GM21526 (cell line): ENCODE measurements around the gene SIAH3.
"Not testable (repeated sequence)": the region's sequence is repeated elsewhere in the genome, so short reads cannot be mapped to it uniquely, and the experiment has no call there.

Experiments used
- ATAC-seq: cut with Tn5 transposase; IDR thresholded peaks from one replicate; pipeline ENCODE4 v1.9.1; 2021; ENCODE audit warnings: moderate library complexity; ENCODE audit not compliant: unreplicated experiment, low FRiP score

SIAH3 gene

GRCh38 chr13:45784755-45785675 is 66.5 kb downstream of the SIAH3 start:
- ATAC-seq, result no peak

DNA sequence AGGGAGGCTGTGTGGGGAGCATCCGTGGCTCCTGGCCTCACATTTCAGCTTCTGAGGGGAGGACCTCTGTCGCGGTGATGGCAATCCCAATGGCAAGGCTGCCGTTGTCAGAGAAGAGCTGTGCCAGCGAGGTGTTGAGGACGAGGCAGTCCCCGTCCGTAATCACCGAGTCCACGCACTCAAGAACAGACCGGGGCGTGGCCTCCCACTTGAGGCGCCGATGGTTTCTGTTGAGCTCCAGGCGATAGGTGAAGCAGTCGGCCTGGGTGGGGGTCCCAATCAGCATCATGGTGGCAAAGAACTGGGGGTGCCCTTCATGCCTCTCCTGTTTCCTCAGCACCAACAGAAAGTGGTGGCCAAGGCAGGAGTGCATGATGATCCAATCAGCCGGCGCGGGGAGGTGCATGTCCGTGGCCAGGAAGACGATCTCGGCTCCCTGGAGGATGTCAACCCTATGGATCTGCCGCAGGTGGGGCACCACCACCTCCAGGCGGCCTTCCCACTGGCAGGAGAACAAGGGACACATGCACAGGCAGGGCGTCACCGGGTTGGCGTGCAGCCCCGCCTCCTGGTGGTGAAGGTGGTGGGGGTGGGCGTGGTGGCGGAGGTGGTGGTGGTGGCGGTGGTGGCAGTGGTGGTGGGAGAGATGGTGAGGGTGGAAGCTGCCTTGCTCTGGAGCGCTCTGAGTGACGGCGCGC is 68.1 kb downstream of the SIAH3 start:
- ATAC-seq, result no peak

DNA sequence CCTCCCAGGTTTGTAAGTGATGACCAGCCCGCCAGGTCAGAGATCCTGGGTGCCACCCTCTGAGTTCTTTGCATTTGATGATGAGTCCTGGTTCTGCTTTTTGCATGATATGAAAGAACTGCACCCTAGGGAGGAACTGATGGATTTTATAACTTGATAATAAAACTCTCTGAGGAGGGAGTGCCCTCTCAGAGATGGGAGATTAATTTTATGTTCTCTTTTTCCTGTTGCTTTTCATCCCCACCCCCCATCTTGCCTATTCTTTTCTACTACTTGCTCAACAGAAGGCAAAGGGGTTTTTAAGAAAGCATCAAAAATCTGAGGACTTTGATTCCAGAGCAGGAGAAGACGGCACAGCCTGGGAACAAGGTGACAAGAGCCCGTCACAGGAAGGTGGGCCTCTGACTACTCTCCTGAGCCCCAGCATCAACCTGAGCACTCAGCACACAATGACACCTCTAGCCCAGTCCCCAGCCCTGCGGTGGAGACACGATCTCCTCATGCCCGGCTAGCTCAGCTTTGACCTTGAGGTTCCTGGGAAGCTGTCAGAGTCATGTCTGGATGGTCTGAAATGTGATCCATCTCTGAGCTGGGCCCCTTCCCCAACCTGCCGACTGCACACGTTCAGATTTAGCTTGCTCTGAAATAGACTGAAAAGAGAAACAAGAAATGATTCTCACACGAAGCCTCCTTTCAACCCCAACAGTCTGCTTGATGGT is 69.1 kb downstream of the SIAH3 start:
- ATAC-seq, result no peak

- no peak for ATAC-seq
These were observed 69.8 kb downstream of the SIAH3 start for GRCh38 chr13:45781553-45782326.

- no peak for ATAC-seq
These were observed 71.7 kb downstream of the SIAH3 start for GRCh38 chr13:45779901-45780300.

- ATAC-seq, result no peak
These were observed 72.7 kb downstream of the SIAH3 start for GRCh38 chr13:45778882-45779281.

DNA sequence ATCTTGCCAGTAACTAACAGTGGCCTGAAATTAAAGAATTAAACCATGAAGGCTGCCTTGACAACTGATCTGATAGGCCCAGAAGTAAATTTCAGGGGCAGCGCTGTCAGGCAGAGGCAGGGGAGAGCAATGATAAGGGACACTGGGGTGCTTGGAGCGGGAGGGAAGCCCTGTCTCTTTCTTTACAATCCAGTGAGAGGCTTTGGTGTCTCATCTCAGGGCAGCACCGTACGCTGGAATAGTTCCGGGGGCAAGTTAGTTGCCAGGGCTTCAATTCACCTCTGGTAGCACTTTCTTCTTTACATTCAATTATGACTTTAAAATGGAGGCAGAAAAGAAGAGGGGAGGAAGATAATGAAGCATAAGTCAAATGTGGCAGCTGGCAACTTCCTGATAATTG is 74.8 kb downstream of the SIAH3 start:
- ATAC-seq, result no peak

- ATAC-seq, result no peak
These were observed 76.1 kb downstream of the SIAH3 start for GRCh38 chr13:45775401-45775963.

- no peak for ATAC-seq
These were observed 77.6 kb downstream of the SIAH3 start for GRCh38 chr13:45773944-45774343.

DNA sequence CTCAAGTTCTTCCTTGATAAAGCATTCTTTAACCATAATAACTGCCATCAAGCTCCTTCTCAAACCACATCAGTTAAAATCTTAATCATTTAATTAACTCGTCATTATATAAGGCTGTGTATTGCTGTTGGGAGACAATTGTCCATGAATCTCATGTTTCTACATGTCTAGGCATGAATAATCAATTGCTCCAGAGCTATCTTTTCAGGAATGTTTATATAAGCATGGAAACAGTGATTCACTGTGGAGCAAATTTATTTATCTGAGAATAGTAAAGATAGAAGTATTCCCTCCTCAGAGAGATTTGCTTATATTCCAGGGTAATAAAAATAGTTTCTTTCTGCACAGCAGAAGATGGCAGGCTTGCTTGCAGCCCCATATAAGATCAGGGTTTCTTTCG is 78.3 kb downstream of the SIAH3 start:
- ATAC-seq, result no peak

DNA sequence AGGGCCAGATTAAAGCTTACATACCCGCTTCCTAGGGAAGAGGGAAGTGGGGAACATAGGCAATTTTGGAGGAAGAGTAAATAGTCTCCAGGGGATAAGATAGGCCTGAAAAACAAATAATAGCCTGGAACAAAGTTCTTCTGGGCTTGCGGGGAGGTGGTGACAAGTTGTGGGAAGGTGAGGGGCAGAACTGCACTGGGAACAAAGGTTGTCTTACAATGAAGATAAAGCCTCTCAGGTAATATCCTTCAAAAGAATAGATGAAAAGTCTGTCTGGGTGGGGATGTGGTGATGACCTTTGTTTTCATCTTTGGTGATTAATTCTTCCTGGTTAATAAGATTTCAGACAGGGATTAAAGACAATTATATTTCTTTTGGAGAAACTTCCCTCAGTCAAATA is 80.7 kb downstream of the SIAH3 start:
- ATAC-seq, result no peak

DNA sequence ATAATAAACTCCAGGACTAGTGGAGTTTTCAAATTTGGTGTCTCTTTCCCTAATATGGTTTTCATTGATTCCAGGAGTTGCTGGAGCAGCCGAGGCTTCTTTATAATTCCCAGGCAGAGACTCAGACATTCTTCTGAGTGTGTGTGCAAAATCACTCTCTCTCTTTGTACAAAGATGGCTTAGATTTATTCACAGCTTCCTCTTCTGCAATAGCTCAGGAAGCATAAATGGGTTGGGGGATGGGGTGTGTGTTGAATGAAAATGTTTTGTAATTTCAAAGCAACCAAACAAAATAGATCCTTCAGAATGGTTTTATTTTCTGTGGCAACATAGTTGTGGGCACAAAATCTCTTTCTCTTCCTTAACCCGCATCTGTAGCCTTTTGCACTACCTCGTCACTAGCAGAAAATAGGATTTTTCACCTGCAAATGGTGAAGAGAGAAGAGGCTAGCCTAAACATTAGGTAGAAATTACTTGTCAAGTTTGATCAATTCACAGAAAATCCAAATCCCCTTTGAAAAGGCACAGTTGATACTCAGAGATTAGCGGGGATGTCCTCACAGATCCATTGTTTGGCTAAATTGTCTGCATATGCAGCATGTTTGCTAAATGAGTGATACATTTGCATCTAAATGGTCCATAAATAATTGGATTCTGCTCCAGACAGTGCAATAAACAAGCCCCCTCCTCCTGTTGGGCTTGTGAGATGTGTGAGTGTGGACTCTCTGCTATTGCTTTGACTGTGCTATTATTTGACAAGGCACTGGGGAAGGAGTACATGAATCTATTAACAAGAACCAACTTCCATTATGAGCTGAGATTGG is 82.7 kb downstream of the SIAH3 start:
- ATAC-seq, result no peak

GRCh38 chr13:45765464-45765863 is 86.1 kb downstream of the SIAH3 start:
- ATAC-seq, result no peak

DNA sequence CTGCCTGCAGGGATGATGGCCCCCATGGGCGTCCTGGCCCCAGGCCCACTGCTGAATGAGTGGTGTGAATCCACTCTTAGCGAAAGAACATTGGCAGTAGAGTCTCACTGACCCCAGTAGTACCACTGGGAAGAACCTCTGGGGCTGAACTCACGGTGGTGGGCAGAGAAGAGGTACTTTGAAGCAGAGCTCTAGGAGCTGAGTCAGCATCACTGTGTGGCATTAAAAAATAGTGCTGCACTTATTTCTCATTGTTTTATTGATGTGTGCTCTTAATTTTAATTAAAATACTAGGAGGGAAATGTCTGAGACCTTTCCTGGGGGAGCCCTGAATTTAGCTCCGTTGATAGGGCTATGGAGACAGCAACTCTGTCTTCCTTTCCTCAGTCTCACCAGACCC is 88.1 kb downstream of the SIAH3 start:
- no peak for ATAC-seq

DNA sequence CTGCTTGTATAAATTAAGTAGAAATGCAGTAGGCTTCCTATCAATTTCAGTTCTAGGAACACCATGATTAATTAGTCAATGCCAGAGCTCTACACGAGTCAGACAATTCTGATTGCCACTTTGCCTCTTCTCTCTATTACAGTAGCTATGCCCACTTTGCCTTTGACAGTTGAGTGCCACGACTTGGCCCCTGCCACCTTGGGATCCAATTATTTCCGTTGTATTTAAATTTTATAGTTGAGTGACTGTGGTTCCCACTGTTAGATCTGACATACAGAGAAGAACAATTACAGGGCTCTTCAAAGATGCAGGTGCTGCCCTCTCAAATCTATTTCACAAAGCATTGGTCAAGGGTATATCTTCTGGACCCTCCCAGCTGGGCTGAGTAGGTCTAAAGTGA is 94.0 kb downstream of the SIAH3 start:
- not testable (repeated sequence) for ATAC-seq

GRCh38 chr13:45756498-45756897 is 95.1 kb downstream of the SIAH3 start:
- ATAC-seq, result not testable (repeated sequence)

DNA sequence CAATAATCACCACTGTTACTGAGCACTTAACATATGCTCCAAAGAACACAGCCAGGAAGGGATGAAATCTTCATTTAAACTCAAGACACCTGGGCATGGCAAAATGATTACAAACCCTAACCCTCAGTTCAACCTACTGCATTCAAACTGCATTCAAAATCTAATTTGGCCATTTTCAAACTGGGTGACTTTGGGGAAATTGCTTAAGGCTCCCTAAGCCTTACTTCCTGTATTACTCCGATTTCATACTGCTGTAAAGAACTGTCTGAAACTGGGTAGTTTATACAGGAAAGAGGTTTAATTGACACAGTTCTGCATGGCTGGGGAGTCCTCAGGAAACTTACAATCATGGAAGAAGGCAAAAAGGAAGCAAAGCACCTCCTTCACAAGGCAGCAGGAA is 99.0 kb downstream of the SIAH3 start:
- no peak for ATAC-seq

- ATAC-seq, result no peak
These were observed 99.7 kb downstream of the SIAH3 start for GRCh38 chr13:45751885-45752284.

DNA sequence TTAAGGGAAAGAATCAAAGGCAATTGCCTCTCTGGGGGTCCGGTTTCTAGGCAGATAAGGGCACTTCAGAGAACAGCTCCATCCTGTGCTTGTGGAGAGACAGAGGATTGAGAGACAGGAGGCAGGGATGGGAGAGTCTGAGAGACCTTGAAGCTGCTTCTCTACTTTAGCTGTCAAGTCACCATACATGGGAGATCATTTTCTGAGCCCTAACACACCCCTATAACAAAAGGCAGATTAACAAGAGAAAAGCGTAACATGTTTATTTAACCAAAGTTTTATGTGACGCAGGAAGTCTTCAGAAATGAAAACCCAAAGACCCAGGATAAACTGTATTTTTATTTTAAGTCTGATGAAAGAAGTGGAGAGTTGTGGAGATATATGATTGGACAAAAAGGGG is 101.0 kb downstream of the SIAH3 start:
- no peak for ATAC-seq
